Right renal cortex interstitium (tissue), 3 donors: ENCODE data around the gene NEMP1. TPM values are rescaled to one million over a fixed set of nuclear protein-coding genes. Genes with fewer than 3 reads are reported as not detected.
"Not testable (repeated sequence)": the region's sequence is repeated elsewhere in the genome, so short reads cannot be mapped to it uniquely, and the experiment has no call there.

Experiments used
- DNase-seq, 3 donors: peaks; one replicate each; pipeline ENCODE4 v3.0.0-alpha.2; 2013; ENCODE audit warnings: low read depth in 3 of 3, low spot score in 2 of 3
- polyA plus RNA-seq, 3 donors: library from polyadenylated mRNA; unstranded; fragments of 120-200 nt; gene quantifications; one replicate each; pipeline ENCODE4 v1.2.1, GENCODE V29; 2013; ENCODE audit not compliant: insufficient read length in 3 of 3

NEMP1 gene
- polyA plus RNA-seq, 3 donors, result 22.5 to 24.8 (median 23.6) TPM

GRCh38 chr12:57058454-57058853 lies 20.1 kb downstream of the NEMP1 start:
- DNase-seq, result no peak

- no peak for DNase-seq
Measured at GRCh38 chr12:57057067-57057751, 21.4 kb downstream of the NEMP1 start.

DNA sequence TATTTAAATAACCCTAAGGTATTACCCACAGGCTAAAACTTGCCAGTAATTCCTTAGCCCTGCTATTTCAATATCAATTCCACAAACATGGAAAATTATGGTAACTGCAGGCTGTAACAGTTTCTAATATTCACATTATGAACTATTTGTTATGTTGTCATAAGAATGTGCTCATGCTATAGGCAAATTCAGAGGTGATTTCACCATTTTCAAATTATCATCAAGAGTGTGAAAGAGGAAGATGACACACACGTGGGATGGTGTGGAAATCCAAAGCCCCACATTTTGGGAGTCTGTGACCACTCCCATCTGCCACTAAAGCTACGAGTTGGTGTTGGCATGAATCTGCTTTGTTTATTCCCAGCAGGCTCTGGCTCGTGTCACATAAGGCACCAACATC lies 22.8 kb downstream of the NEMP1 start:
- DNase-seq, result no peak

- not testable (repeated sequence) for DNase-seq
Measured at GRCh38 chr12:57053901-57054300, 24.7 kb downstream of the NEMP1 start.

GRCh38 chr12:57053146-57053545 lies 25.4 kb downstream of the NEMP1 start:
- not testable (repeated sequence) for DNase-seq

- DNase-seq, result no peak
Measured at GRCh38 chr12:57051011-57051410, 27.6 kb downstream of the NEMP1 start.

DNA sequence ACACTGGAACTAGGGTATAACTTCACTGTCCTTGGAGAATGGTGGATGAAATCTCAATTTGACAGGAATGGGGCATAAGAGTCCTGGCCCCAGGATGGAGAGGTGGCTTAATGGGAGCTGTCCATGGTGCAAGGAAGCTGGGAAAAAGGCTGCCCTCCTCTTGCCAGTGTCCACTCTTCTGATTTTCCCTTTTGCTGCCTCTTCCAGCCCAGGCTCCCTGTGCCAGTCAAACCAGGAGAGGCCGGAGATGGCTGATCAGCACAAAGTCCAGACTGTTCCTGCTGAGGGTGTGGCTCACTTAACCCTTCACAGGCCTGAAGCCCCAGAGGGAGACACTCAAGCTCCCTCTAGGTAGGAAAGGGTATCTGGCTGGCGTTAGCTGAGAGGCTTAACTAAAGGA lies 28.7 kb downstream of the NEMP1 start, which contains the start of gene MYO1A:
Gene MYO1A, minus strand, starts transcription at position 240 of the 400 bp plus-strand sequence. CDS start 1,806 bp downstream, outside the sequence.
- DNase-seq, result no peak

GRCh38 chr12:57049119-57049446 lies 29.5 kb downstream of the NEMP1 start:
- DNase-seq, result no peak

GRCh38 chr12:57048423-57049118 lies 30.0 kb downstream of the NEMP1 start:
- DNase-seq, result no peak

DNA sequence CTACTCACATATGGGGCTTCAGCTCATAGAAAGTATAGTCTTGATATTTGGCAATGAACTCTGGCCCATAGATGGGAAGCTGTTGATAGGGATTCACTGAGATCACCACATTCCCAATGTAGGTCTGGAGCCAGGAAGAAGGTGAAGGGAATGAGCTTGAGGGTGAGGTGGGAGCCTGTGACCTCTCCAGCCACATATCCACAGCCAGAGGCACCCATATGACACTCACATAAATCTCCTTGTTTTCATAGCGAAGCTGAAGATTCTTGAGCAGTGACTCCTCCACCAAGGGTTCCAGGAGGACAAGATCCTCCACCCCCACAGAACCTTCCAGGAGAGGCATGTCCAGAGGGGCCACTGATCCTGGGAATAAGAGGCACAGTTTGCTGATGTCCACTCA lies 30.6 kb downstream of the NEMP1 start:
- no peak for DNase-seq

DNA sequence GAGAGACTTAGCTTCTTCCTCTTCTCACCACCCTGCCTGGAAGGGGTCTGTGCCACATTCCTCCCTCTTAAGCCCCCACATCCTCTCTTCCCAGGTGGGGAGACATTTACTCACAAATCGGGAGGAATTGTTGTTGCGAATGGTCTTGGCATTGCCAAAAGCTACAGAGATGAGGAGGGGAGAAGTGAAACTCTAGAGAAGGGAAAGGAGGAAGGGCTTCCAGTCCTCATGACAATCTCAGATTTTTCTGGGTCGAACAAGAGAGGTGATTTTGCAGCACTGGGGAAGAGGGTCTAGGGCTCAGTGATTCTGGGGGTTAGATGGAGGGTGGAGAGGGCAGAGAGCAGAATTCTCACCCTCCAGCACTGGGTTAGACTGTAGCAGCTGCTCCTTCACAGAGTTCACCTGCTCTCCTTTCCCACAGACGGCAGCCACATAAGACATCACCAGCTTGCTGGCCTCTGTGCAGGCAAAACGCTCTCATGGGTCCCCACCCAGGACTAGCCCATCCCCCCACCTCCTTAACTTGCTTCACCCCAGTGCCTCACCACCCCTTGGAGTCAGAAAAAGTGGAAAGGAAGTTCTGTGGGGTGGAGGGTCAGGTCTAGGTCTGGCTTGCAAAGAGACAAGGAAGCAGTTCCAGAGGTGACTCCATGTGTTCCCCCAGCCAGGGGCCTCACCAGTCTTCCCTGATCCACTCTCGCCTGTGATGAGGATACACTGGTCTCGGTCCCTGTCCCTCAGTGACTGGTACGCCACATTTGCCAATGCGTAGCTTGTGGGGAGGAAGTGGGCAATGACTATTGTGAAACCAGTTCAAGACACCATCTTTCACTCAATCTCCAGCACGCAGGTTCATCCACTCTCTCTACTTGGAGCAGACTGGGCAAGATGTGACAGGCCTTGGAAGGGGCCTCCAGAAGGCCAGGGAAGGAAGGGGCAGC lies 31.4 kb downstream of the NEMP1 start:
- DNase-seq, result no peak

DNA sequence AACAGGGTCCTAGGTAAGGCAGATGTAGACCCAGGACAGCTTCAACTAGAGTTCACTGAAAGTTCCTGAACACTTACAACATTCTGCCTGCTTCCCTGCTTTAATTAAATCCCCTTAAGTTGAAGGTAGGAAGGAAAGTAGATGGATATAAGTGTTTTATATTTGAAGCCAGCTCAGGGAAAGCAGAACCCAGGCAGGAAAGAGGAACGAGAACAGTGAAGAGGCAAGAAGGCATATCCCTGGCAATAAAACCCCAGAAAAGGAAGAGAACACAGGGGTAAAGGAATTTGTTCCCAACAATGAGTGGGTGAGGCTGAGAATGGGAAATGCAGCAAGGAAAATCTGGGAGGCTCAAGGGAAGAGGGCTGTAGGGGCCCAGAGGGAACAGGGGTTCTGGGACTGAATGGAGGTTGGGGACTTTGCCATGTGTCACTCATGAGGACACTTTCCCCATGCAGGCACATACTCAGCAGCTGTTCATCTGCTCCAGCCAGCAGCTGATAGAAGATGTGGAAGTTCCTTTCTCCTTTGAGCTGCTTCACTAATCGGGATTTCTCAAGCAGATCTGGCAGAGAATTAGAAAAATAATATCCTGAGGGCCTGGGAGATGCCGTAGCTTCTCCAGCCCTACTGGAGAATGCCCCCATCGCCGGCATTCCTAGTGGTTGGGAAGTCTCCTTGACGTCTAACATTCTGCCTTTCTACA lies 32.4 kb downstream of the NEMP1 start:
- no peak for DNase-seq

DNA sequence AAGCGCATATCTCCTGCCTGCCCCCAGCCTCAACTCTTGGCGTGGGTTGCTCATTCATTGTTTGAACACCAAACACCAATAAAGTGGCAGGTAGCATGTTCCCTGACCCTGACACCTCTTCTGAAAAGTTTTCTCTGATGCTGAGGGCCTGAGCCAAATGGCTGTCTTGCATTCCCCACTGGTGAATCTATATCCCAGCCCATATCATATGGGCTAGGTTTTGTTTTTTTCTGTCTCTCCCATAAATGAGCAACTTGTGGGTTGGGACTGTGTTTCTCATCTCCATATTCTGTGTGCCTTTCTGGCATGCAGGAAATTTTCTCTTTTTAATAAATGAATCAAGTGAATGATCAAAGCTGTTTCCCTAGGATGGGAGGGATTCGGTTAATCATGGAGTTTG lies 33.7 kb downstream of the NEMP1 start:
- no peak for DNase-seq

- DNase-seq, result no peak
Measured at GRCh38 chr12:57044468-57044867, 34.1 kb downstream of the NEMP1 start.

DNA sequence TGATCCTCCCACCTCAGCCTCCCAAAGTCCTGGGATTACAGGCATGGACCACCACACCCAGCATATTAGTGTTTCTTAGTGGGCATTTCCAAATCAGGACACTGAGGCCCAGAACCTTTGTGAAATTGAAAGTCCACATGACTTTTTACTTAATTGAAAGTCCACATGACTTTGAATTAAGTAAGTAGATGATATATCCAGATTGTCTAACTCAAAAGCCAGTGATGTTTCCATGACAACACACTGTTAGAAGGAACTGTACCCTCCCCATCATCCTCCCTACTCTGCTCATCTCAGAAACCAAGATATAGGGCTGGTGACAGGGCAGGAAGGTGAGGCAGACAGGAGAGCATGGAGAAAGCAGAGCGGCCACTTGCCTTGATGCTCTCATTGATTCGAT lies 35.9 kb downstream of the NEMP1 start:
- DNase-seq, result no peak

GRCh38 chr12:57040750-57041149 lies 37.8 kb downstream of the NEMP1 start:
- DNase-seq, result no peak

DNA sequence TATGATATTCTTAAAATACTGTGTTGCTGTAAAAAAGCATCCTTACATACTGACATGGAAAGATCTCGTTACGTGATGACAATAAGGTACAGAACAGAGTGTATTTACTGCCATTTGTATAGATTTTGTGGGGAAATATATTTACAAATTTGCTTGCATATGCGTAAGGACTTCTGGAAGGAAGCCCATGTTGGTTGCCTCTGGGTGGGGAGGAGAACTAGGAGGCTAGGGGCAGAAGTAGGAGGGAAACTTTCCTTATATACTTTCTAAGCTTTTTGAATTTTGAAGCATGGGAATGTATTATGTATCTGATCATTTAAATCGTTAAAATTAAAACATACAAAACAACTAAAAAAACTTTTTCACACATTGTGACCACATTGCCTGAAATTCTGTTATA lies 38.4 kb downstream of the NEMP1 start:
- DNase-seq, result no peak

GRCh38 chr12:57039016-57039798 lies 39.4 kb downstream of the NEMP1 start:
- DNase-seq, result no peak

DNA sequence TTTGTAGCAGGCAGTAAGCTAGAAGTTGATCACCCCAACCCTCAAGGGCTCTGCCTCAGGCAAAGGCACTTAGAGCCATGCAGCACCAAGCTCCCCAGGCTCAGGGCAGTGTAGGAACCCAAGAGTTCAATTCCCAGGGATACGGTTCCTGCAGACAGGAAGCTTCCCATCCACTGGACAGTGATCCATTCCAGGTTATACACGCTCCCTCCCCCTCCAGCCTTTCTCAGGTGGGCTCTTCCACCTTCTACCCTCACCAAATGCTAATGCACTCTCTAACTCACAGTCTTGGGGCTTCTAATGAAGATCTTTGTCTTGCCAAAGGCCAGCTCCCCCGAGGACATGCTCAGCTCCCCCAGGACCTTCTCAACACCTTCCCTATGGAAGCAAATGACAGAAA lies 41.3 kb downstream of the NEMP1 start:
- DNase-seq, result no peak

- DNase-seq, result no peak
Measured at GRCh38 chr12:57033431-57033830, 45.2 kb downstream of the NEMP1 start.
